C4-2B (cell line): ENCODE measurements around the gene TWIST1.

Experiments
- H3K27ac ChIP-seq: fragments of 450-650 bp; 2 replicates; pipeline ENCODE4 v1.5.1; 2017
- CTCF ChIP-seq: fragments of 450-650 bp; conservative IDR thresholded peaks from 2 replicates; pipeline ENCODE4 v1.5.1; 2017; ENCODE audit warnings: mild to moderate bottlenecking
- ZFX ChIP-seq: fragments of 450-650 bp; IDR thresholded peaks from 2 replicates; pipeline ENCODE4 v1.6.1; 2017

TWIST1 gene

GRCh38 chr7:19106241-19107080 is 11.0 kb downstream of the TWIST1 start:
- no peak for TF ChIP-seq CTCF
- TF ChIP-seq ZFX = no peak
- no peak overlapping the region for H3K27ac ChIP-seq

DNA sequence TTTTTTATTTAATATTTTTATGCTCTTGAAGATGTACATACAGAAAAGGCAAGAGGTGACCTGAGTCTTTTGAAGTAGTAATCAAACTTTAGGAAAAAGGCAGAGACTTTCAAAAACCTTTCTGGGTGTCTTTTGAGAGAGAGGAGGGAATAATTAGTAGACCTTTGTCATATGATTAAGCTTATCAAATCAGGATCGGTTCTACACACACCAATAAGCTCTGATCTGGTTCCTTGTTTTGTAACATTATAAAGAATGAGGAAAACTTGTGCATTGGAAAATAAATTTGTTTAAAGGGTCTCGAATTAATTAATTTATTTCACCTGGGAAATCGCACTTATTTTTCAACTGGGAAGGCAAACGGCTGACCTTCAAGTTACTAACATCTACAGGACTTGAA is 11.9 kb downstream of the TWIST1 start:
- no peak overlapping the region for H3K27ac ChIP-seq
- TF ChIP-seq ZFX = no peak
- TF ChIP-seq CTCF = no peak

- TF ChIP-seq ZFX (no peak), CTCF (no peak)
- no peak overlapping the region for H3K27ac ChIP-seq
Measured at GRCh38 chr7:19104811-19105210, 12.6 kb downstream of the TWIST1 start.

DNA sequence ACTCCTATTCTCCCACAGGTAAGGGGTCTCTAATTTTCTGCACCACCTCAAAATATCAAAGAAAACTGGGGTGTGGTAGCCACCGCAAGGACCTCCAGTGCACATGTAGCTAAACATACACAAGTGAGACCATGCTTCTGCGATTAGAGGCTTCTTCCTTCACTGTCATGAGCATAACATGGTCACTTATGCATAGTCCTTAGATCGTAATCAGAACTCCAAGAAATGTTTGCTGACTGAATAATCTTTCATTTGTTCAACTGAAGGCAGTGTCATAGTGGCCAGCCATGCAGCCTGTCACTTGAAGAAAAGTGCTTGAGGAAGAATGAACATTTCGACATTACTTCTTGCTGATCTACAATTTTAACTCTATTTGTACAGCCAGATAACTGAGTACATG is 14.6 kb downstream of the TWIST1 start:
- H3K27ac ChIP-seq = no peak overlapping the region
- TF ChIP-seq ZFX = no peak
- TF ChIP-seq CTCF = no peak

DNA sequence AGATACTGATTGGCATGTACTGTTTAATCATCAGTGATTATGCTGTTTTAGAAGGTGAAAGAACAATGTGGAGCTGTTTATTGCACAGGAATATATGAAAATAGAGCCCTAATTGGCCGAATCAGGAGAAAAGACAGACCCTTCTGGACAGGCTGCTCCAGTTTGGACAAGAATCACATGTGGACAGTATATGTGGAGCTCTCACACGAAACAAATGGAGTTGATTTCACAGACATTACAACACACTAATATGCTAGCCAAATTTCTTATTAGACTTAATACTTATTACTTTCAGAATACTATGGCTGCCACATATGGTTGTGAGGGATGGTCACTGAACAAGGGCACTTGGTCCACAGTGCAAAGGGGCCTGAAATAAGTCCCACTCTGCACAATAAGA is 15.5 kb downstream of the TWIST1 start:
- no peak overlapping the region for H3K27ac ChIP-seq
- no peak for TF ChIP-seq ZFX
- TF ChIP-seq CTCF = no peak

DNA sequence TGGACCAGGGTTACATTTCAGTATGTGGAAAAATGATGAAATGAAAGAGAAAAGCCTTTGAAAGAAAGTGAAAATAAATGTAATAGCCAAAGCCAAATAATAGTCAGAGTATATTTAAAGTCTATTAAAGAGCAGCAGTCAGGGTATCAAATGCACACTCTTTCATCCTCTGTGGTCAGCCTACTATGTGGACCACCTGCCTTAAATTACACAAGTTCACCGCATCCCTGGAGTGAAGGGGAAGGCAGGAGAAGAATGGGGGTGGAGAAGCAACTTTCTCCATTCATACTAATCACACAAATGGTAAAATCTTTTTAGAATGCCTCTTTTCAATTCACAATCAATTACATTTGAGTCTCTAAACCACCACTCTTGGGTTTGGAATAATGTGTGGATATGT is 16.0 kb downstream of the TWIST1 start:
- no peak overlapping the region for H3K27ac ChIP-seq
- TF ChIP-seq ZFX = no peak
- no peak for TF ChIP-seq CTCF

DNA sequence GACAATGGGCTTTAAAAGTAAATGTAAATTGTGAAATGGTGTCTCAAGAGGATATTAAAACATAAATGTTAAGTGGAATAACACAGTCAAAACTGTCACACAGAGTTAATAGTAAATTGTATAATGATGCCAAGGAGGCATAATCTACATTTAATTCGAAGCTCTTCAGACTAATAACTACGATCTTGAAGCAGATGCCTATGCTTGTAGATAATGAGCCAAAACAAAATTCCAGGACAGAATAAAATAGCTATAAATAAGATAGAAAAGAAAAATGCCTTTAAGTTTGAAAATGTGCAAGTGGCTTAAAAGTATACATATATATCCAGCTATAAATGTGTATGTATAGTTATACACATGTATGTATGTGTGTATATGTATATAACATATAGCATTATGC is 17.5 kb downstream of the TWIST1 start:
- no peak for TF ChIP-seq ZFX
- no peak for TF ChIP-seq CTCF
- no peak overlapping the region for H3K27ac ChIP-seq
